Measurements from ENCODE around the gene FAM107A. TPM values are rescaled to one million over a fixed set of nuclear protein-coding genes. Genes with fewer than 3 reads are reported as not detected.

Gene FAM107A
- total RNA-seq, 2 donors from 2014 or later, result not detected

- Mint-ChIP-seq H3K4me3 (no peak overlapping the region), H3K36me3 (no peaks in the 10 kb centered on the region), H3K9me3 (no peaks in the 10 kb centered on the region), H3K27me3 (peaks cover 2 to 6% of the 10 kb centered on the region in 2 donors), H3K4me1 (ENCODE audit: low read depth in 2 of 2) (peaks cover 7% of the 10 kb centered on the region in 2 donors), H3K27ac (peak overlapping the region in 1 of 2 donors; percentile 37)
- ATAC-seq, result peak in 1 of 2 donors; percentile 39
- peak; percentile 75 for DNase-seq (ENCODE audit: low spot score)
Observed at GRCh38 chr3:58568572-58569286, 8.5 kb downstream of the FAM107A start.

- Mint-ChIP-seq H3K27me3 (peaks cover 4 to 5% of the 10 kb centered on the region in 2 donors), H3K9me3 (no peaks in the 10 kb centered on the region), H3K4me1 (ENCODE audit: low read depth in 2 of 2) (peaks cover 7% of the 10 kb centered on the region in 2 donors), H3K27ac (no peak overlapping the region), H3K36me3 (no peaks in the 10 kb centered on the region), H3K4me3 (no peak overlapping the region)
- no peak for DNase-seq (ENCODE audit: low spot score)
- ATAC-seq, result no peak
Observed at GRCh38 chr3:58567251-58567515, 10.0 kb downstream of the FAM107A start.

DNA sequence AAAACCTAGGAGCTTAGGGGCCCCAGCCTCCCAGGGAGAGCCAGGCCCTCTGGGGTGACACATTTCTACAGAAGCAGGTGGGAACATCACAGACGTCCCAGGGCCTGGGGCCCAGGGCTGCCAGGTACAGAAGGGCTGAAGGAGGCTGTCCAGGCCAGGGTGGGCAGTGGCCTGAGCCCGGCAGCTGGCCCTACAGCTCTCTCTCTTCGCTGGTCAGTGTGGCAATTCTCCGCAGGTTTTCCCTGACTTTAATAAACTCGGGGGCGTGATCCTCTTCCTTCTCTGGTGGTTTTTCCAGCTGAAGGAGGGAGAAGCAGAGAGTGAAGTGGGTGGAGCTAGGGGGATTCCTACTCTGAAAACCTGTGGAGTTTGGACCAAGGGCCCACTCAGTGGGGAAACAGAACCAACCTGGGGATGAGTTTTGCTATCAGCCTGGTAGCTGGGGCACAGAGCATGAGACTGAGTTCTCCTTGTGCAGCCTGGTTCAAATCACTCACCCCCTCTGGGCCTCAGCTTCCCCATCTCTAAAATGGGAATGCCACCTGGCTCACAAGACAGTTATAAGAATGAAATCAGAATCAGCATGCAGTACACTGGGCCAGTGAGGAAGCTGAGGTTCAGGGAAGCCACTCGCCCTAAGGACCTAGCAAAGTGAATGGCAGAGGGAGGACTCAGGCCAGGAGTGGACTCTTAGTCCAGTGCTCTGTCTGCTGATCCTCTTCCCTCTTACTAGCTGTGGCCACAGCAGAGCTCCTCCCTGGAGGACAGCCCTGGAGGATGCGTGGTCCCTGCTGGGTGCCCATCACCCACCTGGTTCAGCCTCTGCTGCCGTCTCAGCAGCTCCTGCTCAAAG, 10.6 kb downstream of the FAM107A start:
- Mint-ChIP-seq H3K4me1 (ENCODE audit: low read depth in 2 of 2) (peaks cover 7% of the 10 kb centered on the region in 2 donors), H3K27ac (no peak overlapping the region), H3K27me3 (peaks cover 0 to 5% of the 10 kb centered on the region in 2 donors), H3K9me3 (no peaks in the 10 kb centered on the region), H3K36me3 (no peaks in the 10 kb centered on the region), H3K4me3 (no peak overlapping the region)
- no peak for DNase-seq (ENCODE audit: low spot score)
- no peak for ATAC-seq

GRCh38 chr3:58565621-58566397, 11.4 kb downstream of the FAM107A start:
- DNase-seq (ENCODE audit: low spot score), result no peak
- Mint-ChIP-seq H3K36me3 (no peaks in the 10 kb centered on the region), H3K4me3 (no peak overlapping the region), H3K9me3 (no peaks in the 10 kb centered on the region), H3K27me3 (peaks cover 0 to 5% of the 10 kb centered on the region in 2 donors), H3K4me1 (ENCODE audit: low read depth in 2 of 2) (peaks cover 7% of the 10 kb centered on the region in 2 donors), H3K27ac (no peak overlapping the region)
- no peak for ATAC-seq

DNA sequence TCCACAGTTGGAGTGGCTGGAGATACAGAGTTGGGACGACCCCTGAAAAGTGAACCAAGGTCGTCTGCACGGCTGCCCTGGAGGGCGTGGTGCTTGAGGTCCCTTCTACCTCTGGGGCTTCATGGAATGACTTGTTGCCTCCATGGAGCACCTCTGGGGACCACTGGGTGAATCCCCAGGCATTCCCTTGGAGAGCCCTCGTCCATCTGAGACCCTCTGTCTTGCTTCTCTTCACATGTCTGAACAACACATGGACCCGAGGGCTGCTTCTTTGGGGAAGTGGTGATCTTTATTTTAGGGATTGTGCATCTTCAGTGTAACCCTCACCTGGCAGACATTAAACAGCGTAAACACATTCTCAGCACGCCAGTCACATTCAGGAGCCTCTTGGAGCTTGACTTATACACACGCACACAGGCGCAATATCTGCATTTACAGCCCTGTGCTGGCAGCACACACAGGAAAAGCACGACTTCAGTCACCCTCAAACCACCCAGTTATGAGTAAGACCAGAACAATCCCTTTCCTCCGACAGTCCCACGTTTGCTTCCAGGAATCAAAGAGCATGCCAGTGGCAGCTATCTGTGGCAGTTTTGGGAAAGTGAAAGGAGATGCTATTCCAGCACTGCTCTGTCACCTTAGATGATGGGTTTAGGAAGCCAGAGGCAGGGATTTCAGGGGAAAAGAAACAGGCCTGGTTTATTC, 12.6 kb downstream of the FAM107A start:
- Mint-ChIP-seq H3K4me1 (ENCODE audit: low read depth in 2 of 2) (peaks cover 7% of the 10 kb centered on the region in 2 donors), H3K27ac (no peak overlapping the region), H3K9me3 (no peaks in the 10 kb centered on the region), H3K27me3 (peaks cover 0 to 5% of the 10 kb centered on the region in 2 donors), H3K36me3 (no peaks in the 10 kb centered on the region), H3K4me3 (no peak overlapping the region)
- DNase-seq (ENCODE audit: low spot score) (no peak), ATAC-seq (no peak)

- ATAC-seq (no peak), DNase-seq (ENCODE audit: low spot score) (no peak)
- peaks cover 5 to 6% of the 10 kb centered on the region in 2 donors for H3K4me1 Mint-ChIP-seq (ENCODE audit: low read depth in 2 of 2)
- peaks cover 0 to 5% of the 10 kb centered on the region in 2 donors for H3K27me3 Mint-ChIP-seq
- no peaks in the 10 kb centered on the region for H3K9me3 Mint-ChIP-seq
- H3K27ac Mint-ChIP-seq, result no peak overlapping the region
- no peaks in the 10 kb centered on the region for H3K36me3 Mint-ChIP-seq
- H3K4me3 Mint-ChIP-seq, result no peak overlapping the region
Observed at GRCh38 chr3:58564054-58564453, 13.1 kb downstream of the FAM107A start.

DNA sequence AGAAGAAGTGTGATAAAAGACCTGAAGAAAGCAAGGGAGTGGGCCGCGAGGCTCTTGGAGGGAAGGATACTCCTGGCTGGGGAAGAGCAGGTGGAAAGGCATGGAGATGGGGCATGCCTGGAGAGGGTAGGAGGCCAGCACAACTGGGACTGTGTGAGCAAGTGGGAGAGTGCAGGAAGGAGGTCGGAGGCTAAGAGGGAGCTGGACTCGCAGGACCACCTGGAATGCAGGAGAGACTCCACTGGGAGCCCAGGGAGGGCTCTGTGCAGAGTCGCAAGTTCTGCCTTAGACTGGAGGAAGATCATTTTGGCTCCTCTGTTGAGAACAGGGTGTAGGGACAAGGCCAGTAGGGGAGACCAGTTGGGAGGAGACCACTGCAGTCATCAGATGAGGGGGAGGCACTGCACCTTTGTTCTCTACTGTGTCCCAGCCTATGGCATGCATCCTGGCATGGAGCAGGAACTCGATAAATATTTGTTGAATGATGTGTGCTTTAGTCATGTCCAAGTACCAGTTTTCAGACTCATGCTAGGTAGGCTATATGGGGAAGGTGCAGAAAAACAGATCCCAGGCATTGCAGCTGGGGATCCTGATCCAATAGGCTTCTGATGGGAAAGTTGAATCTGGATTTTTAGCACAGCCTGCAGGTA, 13.7 kb downstream of the FAM107A start:
- no peak overlapping the region for H3K4me3 Mint-ChIP-seq
- no peak overlapping the region for H3K27ac Mint-ChIP-seq
- DNase-seq (ENCODE audit: low spot score), result no peak
- peaks cover under 1% of the 10 kb centered on the region in 2 donors for H3K4me1 Mint-ChIP-seq (ENCODE audit: low read depth in 2 of 2)
- peaks cover 0 to 3% of the 10 kb centered on the region in 2 donors for H3K27me3 Mint-ChIP-seq
- no peaks in the 10 kb centered on the region for H3K36me3 Mint-ChIP-seq
- ATAC-seq, result no peak
- H3K9me3 Mint-ChIP-seq, result no peaks in the 10 kb centered on the region

GRCh38 chr3:58562498-58562897, 14.7 kb downstream of the FAM107A start:
- H3K9me3 Mint-ChIP-seq, result no peaks in the 10 kb centered on the region
- H3K4me1 Mint-ChIP-seq (ENCODE audit: low read depth in 2 of 2), result no peaks in the 10 kb centered on the region
- DNase-seq (ENCODE audit: low spot score) (no peak), ATAC-seq (no peak)
- no peak overlapping the region for H3K27ac Mint-ChIP-seq
- H3K27me3 Mint-ChIP-seq, result peaks cover 0 to 3% of the 10 kb centered on the region in 2 donors
- no peaks in the 10 kb centered on the region for H3K36me3 Mint-ChIP-seq
- no peak overlapping the region for H3K4me3 Mint-ChIP-seq

DNA sequence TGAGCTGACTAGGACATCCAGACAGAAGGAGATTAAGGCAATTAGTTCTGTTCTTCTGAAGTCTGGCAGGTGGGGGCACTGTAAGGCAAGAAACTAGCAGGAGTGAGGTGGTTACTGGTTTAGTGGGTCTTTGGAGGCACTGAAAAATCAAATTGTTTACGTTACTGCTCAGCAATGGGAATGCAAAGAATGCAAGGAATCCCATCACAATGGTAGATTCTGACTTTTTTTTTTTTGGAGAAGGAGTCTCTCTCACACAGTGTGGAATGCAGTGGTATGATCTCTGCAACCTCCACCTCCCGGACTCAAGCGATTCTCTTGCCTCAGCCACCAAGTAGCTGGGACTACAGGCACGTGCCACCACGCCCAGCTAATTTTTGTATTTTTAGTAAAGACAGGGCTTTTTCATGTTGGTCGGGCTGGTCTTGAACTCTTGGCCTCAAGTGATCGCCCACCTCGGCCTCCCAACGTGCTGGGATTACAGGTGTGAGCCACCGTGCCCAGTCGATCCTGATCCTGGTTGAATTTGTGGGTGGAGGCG, 16.4 kb downstream of the FAM107A start:
- no peaks in the 10 kb centered on the region for H3K9me3 Mint-ChIP-seq
- DNase-seq (ENCODE audit: low spot score) (no peak), ATAC-seq (no peak)
- no peak overlapping the region for H3K4me3 Mint-ChIP-seq
- peaks cover 3% of the 10 kb centered on the region in 2 donors for H3K27me3 Mint-ChIP-seq
- H3K4me1 Mint-ChIP-seq (ENCODE audit: low read depth in 2 of 2), result no peaks in the 10 kb centered on the region
- no peak overlapping the region for H3K27ac Mint-ChIP-seq
- no peaks in the 10 kb centered on the region for H3K36me3 Mint-ChIP-seq

- Mint-ChIP-seq H3K27me3 (peaks cover 8 to 11% of the 10 kb centered on the region in 2 donors), H3K36me3 (no peaks in the 10 kb centered on the region), H3K27ac (no peak overlapping the region), H3K4me3 (no peak overlapping the region), H3K9me3 (no peaks in the 10 kb centered on the region), H3K4me1 (ENCODE audit: low read depth in 2 of 2) (no peaks in the 10 kb centered on the region)
- ATAC-seq, result no peak
- no peak for DNase-seq (ENCODE audit: low spot score)
Observed at GRCh38 chr3:58559586-58559985, 17.6 kb downstream of the FAM107A start.

DNA sequence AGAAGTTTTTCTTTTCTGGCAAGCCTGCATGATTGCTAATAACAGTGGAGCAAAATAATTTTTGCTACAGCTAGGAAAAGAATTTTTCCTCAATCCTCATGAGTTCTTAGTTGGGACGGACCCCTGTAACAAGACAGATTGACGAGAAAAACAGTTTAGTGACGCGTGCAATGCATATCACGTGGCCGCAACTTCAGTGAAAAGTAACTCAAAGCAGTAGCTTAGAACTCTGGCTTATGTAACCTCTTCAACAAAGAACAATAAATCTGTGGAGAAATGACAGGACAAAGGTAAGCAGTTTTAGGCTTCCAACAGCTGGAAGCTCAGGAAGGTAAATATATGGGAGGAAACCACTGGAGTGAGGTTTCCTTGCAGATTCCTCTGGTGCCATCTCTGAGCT, 19.7 kb downstream of the FAM107A start:
- no peaks in the 10 kb centered on the region for H3K36me3 Mint-ChIP-seq
- no peak for DNase-seq (ENCODE audit: low spot score)
- no peaks in the 10 kb centered on the region for H3K9me3 Mint-ChIP-seq
- no peak for ATAC-seq
- H3K4me3 Mint-ChIP-seq, result no peak overlapping the region
- no peak overlapping the region for H3K27ac Mint-ChIP-seq
- peaks cover 10 to 18% of the 10 kb centered on the region in 2 donors for H3K27me3 Mint-ChIP-seq
- H3K4me1 Mint-ChIP-seq (ENCODE audit: low read depth in 2 of 2), result no peaks in the 10 kb centered on the region

GRCh38 chr3:58556761-58557221, 20.4 kb downstream of the FAM107A start:
- ATAC-seq, result no peak
- Mint-ChIP-seq H3K27me3 (peaks cover 10 to 25% of the 10 kb centered on the region in 2 donors), H3K36me3 (no peaks in the 10 kb centered on the region), H3K4me3 (no peak overlapping the region), H3K27ac (no peak overlapping the region), H3K4me1 (ENCODE audit: low read depth in 2 of 2) (no peaks in the 10 kb centered on the region), H3K9me3 (no peaks in the 10 kb centered on the region)
- no peak for DNase-seq (ENCODE audit: low spot score)

DNA sequence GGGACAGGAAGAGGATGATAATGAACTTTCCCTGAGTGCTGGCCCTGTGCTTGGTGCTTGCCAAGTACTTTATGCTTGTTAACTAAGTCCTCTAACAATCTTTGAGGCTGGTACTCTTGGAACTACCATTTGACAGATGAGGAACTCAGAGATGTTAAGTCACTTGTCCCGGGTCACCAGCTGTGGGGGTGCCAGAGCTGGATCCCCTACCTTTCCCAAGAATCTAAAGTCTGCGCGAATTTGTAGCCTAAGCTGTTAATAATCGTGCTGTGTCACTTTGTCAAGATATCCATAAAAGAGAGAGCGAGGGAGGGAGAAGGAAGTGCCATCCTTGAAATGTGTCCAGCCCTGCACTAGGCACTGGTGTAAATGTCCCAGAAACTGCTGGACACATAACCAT, 21.2 kb downstream of the FAM107A start:
- DNase-seq (ENCODE audit: low spot score), result no peak

More for the DNA sequence above, 21.2 kb downstream of the FAM107A start:
- Mint-ChIP-seq H3K9me3 (no peaks in the 10 kb centered on the region), H3K27ac (no peak overlapping the region), H3K36me3 (no peaks in the 10 kb centered on the region), H3K4me3 (no peak overlapping the region), H3K27me3 (peaks cover 13 to 25% of the 10 kb centered on the region in 2 donors), H3K4me1 (ENCODE audit: low read depth in 2 of 2) (no peaks in the 10 kb centered on the region)
- ATAC-seq, result no peak
